Activated gamma-delta T cell treated with anti-CD3 and anti-CD28 coated beads, Interleukin-2, amount 50 U/mL, for 16 hours (primary cell): Measurements from ENCODE around the gene SERTAD3.
A peak's percentile ranks its signal among the peaks of the same experiment; 100 is the strongest.

Source experiments
- DNase-seq: peaks from one replicate; pipeline ENCODE4 v3.0.0-alpha.2; 2020; ENCODE audit warnings: low read depth

SERTAD3 gene

DNA sequence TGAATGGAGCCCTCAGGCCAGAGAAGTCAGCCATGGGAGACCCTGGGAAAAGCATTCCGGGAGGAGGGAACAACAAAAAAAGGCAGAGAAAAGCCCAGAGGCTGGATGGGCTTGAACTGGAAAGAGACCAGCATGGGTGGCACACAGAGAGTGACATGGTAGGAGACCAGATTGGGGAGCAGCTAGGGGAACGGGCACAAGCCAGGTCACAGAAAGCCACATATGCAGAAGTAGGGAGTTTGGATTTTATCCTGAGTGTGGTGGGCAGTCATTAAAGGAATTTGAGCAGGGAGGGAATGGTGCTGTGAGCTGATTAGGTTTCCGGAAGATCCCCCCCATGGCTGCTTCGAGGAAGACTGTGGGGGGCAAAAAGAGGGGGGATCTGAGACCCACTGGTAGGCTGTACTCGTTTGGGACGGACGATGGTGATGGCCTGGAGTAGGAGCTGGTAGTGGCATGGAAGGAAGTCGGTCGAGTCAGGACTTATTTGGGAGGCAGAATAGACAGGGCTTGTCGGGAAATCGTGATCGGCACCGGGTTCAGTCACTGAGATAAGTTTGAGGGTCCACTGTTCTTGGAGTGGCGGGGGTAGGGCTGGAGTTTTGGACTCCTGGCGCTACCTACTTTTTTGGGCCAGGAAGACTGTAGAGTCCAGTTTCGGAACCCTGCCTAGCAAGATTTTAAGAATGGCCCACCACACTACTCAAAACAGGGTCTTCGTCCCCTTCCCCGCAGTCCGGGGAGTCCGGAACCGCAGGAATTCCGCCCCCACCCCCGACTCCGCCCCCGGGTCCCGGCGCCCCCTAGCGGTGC lies 19.3 kb downstream of the SERTAD3 start:
- DNase-seq, result no peak

GRCh38 chr19:40423938-40424337 lies 20.2 kb downstream of the SERTAD3 start:
- no peak for DNase-seq

DNA sequence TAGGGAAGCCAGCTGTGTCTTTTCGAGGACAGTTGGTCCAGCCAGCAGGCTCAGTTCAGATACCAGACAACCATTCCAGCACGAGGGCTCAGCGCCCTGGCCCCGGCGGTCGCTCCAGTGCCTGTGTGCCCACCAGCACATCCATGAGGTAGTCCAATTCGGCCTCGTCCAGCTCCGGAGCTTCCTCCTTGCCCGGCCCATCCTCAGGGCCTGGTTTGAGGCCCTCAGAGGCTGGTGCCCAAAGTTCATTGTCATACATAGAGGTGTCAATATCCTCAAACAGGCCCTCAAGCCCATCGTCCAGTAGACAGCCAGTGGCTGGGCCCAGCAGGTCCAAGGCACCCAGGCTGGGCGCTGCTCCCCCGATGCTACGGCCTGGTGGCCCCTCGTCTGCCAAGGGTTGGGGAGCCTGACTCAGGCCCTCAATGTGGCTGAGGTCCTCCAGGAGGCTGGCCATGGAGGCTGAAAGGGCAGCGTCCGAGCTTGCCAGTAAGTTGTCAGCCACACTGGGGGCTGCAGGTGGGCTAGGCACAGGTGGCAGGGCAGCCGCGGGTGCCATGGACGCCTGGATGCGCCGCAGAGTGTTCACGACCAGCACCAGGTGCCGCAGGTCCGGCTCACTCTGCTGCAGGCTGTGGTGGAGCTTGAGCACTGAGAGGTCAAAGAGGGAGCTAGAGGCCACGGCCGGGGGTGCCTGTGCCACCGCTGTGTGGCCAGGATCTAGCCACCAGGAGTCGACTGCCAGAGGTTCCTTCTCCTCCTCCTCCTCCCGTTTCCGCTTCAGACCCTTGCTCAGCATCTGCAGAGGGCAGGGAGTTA lies 21.2 kb downstream of the SERTAD3 start:
- no peak for DNase-seq

- DNase-seq, result no peak
Measured at GRCh38 chr19:40421993-40422747, 22.0 kb downstream of the SERTAD3 start.

DNA sequence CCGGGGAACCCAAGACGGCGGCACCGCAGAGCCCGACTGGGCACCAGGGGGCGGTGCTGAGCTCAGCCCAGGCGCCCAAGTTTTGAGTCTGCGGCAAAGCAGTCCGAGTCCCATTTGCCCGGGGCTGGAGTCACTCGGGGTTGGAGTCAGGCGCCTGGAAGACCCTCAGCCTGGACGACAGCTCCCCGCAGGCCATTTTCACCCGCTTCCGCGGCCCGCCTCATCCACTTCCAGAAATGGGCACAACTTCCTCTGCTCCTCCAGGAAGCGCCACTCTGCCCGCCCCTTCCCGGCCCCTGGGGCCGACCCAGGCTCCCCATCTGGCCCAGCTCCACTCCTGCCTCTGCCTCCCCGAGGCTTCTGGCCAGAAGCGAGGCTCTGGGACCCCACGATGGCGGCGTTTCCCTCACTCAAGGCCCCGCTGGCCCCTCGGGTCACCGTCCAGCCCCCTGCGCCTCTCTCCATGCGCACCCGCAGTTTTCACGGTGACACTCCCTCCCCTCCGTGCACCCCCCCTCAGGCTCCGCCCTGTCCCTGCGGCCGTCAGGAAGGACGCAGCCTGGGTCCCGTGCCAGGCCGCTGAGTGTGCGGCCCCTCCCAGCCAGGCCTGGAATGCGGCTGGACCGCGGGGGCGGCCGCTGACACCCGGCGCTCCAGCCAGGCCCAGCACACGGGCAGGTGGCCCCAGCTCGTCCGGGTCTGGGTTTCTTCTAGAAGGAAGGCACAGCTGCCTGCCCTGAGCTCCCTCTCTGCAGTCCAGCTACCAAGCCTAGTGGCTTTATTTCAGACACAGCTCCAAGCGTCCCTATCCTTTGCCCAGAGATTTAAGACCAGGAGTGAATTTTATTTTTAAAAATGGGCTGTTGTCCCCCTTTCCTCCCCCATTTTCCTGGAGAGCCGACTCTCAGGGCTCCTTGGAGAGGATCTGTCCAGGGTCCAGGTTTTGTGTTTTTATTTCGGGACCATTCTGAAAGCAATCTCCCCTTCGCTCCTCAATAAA lies 23.1 kb downstream of the SERTAD3 start:
- peak; percentile 49 for DNase-seq

DNA sequence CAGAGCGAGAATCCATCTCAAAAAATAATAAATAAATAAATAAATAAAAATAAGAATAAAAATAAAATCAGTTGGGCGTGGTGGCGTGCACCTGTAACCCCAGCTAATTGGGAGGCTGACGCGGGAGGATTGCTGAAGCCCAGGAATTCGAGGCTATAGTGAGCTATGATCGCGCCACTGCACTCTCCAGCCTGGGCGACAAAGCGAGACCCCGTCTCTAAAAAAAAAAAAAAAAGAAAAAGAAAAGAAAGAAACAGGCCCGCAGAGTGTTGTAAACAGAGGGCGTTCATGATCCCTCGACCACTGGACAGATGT lies 23.7 kb downstream of the SERTAD3 start:
- no peak for DNase-seq

- no peak for DNase-seq
Measured at GRCh38 chr19:40419780-40420179, 24.4 kb downstream of the SERTAD3 start.

DNA sequence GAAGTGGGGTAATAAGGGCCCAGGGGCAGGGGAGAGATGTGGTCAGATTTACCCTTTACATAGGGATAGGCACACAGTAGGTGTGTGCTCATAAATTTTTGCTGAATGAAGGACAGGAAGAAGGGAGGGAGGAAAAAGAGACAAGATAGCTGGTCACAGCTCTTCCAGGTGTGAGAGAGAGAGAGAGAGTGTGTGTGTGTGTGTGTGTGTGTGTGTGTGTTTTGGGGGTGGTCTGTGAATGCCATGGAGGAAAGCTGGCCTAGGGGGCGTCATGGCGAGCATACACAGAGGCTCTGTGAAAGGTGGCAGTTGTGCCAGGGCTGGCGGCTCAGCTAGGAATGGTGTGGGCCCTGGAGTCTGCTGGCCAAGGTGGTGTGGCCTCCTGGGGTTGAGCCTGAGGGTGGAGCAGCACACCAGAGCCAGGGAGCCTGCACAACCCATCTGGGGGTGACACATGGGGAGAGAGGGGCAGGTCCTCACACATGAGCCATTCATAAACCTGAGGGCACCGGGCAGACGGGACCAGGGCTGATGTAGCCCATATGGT lies 25.0 kb downstream of the SERTAD3 start:
- DNase-seq, result no peak

GRCh38 chr19:40418040-40418439 lies 26.1 kb downstream of the SERTAD3 start:
- no peak for DNase-seq

GRCh38 chr19:40417643-40417981 lies 26.5 kb downstream of the SERTAD3 start:
- DNase-seq, result no peak

DNA sequence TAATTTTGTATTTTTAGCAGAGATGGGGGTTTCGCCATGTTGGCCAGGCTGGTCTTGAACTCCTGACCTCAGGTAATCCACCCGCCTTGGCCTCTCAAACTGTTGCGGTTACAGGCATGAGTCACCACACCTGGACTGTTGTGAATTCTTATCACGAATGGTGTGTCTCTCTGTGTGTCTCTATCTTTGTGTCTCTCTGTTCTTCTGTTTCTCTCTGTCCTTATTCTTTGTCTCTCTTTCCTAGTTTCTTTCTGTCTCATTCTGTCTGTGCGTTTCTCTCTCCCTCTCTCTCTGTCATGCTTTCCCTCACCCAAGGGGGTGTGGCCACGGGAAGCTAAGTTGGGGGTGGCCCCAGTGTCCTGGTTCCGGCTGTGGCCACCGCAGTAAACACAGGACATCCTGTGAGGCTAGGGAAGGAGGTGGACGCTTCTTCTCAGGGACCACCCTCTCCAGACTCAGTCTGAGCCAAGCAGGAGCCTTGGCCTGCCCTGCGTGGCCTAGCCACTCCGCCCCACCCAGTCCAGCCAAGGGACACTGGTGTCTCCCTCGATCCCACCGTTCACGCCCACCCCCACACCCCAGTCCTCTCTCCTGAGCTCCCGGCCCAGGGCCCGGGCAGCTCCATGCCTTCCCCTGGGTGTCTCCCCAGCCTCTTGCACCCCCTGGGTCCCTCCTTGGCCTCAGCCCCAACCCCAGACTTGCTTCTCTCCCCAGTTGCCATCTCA lies 27.1 kb downstream of the SERTAD3 start:
- no peak for DNase-seq

DNA sequence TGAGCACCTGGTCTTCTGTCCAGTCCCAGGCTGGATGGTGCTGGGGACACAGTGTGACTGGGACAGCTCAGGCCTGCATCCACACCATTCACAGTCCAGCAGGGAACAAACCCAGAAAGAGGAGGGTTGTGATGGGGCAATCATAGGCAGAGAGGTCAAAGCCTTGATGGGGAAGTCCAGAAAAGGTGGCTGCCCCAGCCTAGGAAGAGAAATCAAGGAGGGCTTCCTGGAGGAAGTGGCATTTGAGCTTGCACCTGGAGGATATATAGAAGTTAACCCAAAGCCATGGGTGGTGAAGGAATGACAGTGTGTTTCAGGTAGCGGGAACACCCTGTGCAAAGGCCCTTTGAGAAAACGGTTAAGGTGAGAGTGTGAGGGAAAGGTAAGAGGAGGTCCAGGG lies 28.4 kb downstream of the SERTAD3 start:
- no peak for DNase-seq

DNA sequence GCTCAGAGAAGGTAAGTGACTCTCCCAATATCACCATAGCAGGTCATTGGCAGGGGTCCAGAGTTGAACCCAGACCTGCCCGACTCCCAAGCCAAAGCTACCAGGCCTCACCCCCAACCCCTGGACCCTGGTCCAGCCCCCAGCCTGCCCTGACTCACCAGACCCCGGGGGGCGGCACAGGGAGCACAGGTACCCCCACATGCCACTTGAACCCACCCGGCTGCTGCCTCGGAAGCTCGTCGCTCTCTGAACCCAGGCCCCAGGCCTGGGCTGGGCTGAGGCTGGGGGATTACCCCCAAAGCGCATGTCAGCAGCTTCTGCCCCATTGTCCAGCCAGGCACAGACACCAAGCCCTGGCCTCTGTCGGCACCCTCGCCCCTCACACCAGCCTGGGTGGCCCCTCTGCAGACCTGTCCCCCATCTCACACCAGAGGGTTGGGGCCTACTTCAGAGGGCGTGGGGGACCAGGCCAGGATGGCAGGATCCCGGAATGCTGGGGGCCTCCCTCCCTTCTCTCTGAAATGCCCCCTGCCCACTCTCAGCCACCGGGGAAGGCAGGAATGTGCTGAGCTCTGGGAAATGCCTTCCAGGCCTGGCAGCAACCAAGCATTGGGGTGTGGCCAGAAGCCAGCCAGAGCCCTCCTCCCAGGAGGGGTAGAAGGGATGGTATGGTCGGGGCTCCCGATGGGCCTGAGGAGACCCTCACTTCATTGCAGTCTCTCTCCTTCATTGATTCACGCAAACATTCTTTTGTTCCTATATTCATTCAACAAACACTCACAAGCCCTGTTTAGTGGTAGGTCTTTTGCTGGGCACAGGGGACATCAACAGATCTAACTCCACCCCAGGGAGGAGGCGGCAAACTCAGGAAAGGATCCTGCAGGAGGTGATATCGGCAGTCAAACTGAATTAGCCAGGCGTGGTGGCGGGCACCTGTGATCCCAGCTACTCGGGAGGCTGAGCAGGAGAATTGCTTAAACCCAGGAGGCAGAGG lies 29.3 kb downstream of the SERTAD3 start:
- no peak for DNase-seq

DNA sequence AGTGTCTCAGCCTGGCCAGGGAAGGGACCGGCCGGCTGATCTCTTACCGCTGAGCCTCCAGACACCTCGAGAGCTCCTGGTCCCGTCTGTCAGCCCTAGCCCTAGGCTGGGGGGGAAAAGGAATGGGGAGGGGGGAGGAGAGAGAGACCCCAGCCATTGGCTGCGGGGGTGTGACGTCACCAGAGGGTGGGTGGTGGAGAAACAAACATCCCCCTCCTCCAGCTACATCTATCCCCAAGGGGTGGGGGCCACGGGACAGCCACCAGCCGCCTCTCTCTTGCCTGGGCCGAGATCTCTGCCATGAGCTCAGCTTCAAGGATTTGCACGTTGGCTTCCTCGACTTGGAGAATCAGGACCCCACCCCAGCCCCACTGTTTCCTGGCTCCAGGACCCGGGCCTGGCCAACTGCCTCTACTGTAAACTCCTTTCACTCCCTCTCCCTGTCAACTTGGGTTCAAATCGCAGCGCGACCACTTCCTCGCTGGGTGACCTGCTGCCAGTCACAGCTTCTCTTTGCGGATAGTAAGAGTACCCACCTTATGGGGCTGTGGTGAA lies 30.8 kb downstream of the SERTAD3 start, which contains the start of gene PRX:
TSS of gene PRX (minus strand) at position 88 of the 555 bp plus-strand sequence. CDS start 5,446 bp downstream, outside the sequence.
- DNase-seq, result no peak

GRCh38 chr19:40412866-40413265 lies 31.3 kb downstream of the SERTAD3 start:
- no peak for DNase-seq

DNA sequence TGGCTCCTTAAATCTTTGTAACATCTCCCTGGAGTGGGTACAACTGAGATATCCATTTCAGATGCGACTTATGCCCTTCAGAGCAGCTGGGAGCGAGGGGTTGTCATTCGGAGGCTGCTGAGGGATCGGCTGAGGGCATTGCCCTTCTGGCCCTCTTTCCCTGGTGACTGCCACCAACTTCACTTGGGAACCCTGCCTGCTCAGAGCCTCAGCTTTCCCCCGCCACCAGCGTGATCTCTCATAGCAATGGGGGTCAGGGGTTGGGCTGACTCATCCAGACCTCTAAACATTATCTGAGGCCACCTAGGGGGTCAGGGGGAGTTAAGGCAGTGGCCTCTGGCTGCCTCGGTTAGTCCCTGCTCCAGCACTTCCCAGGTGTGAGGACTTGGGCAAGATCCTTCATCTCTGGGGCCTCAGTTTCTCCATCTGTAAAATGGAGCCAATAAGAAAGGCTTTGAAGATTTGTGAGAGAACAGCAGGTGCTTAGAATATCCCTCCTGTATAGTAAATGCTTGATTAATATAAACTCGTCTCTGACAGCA lies 32.1 kb downstream of the SERTAD3 start:
- no peak for DNase-seq

DNA sequence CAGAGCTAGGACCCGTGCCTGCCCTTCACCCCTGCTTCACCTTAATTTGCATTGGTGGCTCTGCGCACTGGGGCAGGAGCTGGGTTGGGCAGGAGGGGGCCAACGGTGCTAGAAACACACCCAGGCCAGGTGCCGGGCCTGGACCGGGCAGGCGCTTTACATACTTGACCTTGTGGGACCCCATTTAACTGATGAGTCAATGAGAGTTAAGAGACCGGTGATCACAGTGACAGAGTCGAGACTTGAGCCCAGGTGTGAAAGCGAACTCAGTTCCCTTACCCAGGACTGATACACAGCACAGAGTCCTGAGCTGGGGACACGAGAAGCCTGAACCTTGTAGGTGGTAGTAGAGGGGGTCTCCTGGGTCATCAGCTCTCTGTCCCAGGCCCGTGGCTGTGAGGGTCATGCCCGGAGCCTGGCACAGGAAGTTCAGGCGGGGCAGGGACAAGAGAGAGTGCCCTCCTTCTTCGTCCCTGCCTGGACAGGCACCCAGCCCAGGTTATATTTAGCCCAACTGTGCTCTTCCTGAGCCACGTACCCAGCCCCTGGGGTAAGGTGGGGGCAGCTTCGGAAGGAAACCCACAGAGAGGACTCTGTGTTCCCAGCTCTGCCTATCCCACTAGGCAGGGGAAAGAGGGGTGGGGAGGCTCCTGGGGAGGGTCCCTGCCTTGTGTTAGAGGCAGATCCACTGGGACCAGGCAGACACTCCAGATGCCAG lies 32.9 kb downstream of the SERTAD3 start:
- no peak for DNase-seq

GRCh38 chr19:40410030-40410389 lies 34.1 kb downstream of the SERTAD3 start:
- DNase-seq, result no peak
